NCI-H526 treated with DMSO at 0.1 percent for 48 hours (cell line): ENCODE results near the gene MGARP.

Source experiments
- DNase-seq: peaks from one replicate; lab custom pipeline; 2025; lab: John Stamatoyannopoulos, UW

Gene MGARP

DNA sequence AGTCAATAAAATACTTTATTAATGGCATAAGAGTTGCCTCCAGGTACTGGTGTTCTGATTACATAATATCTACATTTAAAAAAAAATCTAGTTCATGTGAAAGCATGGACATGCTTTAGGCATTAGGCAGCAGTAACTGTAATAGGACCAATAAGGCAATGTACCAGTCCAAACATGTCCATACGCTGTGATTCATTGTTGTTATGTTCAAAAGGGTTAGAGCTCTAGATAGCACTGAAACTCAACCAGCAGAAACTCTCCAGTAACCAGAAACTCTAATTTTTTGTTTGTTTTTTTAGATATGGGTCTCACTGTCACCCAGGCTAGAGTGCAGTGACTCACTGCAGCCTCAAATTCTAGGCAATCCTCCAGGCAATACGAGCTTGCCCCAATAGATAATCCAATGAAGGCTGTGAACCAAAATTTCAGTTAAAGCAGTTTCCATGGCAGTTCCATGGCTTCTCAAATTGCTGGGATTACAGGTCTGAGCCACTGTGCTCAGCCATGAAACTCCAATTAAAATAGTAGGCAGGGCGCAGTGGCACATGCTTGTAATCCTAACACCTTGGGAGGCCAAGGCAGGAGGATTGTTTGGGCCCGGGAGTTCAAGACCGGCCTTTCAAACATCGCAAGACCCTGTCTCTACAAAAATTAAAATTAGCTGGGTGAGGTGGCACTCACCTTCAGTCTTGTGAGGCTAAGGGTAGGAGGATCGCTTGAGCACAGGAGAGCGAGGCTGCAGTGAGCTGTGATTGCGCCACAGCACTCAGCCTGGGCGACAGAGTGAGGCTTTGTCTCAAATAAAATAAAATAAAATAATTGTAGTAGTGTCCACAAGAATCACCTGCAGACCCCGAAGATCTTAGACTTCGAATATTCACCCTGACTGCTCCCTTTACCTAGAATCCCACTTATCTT is 36.3 kb downstream of the MGARP start:
- no peak for DNase-seq

- no peak for DNase-seq
Observed at GRCh38 chr4:139242511-139243051, 37.4 kb downstream of the MGARP start.

GRCh38 chr4:139241784-139242151 is 38.3 kb downstream of the MGARP start:
- DNase-seq, result no peak

GRCh38 chr4:139241086-139241783 is 38.8 kb downstream of the MGARP start:
- DNase-seq, result no peak

- DNase-seq, result no peak
Observed at GRCh38 chr4:139239127-139239772, 40.8 kb downstream of the MGARP start.

DNA sequence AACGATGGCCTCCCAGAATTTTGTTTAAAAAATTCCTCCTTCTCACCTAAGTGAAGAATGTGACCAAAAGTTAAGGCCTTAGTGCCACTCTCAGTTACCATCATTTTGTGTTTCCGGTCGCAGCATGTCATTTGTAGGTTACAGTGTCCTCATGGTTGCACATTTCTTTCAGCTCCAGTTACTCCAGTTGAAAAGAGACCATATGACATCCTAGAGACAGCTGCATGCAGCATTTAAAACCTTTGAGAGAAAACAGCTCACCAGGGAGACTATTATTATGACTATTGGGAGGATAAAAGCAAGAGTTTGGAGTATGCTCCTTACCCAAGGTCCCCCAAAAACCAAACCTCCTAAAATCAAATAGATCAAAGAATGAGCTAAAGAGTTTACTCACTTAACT is 45.8 kb downstream of the MGARP start:
- no peak for DNase-seq

DNA sequence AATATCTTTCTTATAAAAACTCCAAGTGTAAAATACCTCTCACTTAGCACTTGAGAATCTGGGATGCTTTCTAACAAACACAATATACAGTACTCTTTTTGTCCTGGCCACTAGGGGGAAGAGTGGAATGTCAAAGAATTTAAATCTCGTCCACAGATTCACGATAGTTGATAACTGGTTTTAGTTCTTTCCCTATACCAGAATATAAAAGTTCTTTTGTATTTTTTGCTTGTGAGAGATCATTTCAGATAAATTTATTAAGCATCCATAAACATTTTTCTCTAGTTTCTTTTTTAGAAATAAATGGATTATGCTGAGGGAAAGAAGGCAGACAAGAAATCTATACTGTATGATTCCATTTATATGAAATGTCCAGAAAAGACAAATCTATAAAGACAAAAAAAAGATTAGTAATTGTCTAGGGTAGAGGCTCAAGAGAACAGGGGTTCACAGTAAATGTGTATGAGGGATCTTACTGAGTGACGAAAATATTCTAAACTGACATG is 50.4 kb downstream of the MGARP start:
- DNase-seq, result peak; percentile 41

- DNase-seq, result no peak
Observed at GRCh38 chr4:139227729-139228404, 52.2 kb downstream of the MGARP start.

- DNase-seq, result no peak
Observed at GRCh38 chr4:139223682-139224317, 56.2 kb downstream of the MGARP start.

- DNase-seq, result no peak
Observed at GRCh38 chr4:139222215-139222614, 57.8 kb downstream of the MGARP start.

- no peak for DNase-seq
Observed at GRCh38 chr4:139221687-139222086, 58.3 kb downstream of the MGARP start.

- DNase-seq, result no peak
Observed at GRCh38 chr4:139219450-139220055, 60.5 kb downstream of the MGARP start.
